Caco-2 (cell line): ENCODE results near the gene TJAP1. TPM values are rescaled to one million over a fixed set of nuclear protein-coding genes. Genes with fewer than 3 reads are reported as not detected.

Experiments
- Bru-seq: library from RNA; stranded (reverse); fragments of 400-500 nt; gene quantifications from one replicate; lab custom pipeline; 2021; lab: Mats Ljungman, UMichigan
- BruChase-seq, 2 experiments: library from RNA; stranded (reverse); fragments of 400-500 nt; gene quantifications; one replicate each; lab custom pipeline; 2021; lab: Mats Ljungman, UMichigan
- BruUV-seq: library from RNA; stranded (reverse); fragments of 400-500 nt; replicated peaks from 2 replicates; lab custom pipeline; 2021; lab: Mats Ljungman, UMichigan
- CTCF ChIA-PET: fragments of 300-600 bp; sonication (Branson Sonifier 250); formaldehyde crosslinking; loops from one replicate; lab custom pipeline; 2022; ENCODE audit warnings: antibody characterized with exemption; lab: Charles Lee
- POLR2A ChIA-PET: fragments of 300-600 bp; sonication (Branson Sonifier 250); formaldehyde crosslinking; loops from one replicate; lab custom pipeline; 2022; ENCODE audit warnings: antibody characterized with exemption; lab: Charles Lee
- DNase-seq, 2 experiments: peaks; one replicate each; pipeline versions ENCODE4 v3.0.0 to v3.0.0-alpha.2; 2020 to 2022
- H3K27me3 ChIP-seq: replicated peaks from 2 replicates; pipeline ENCODE4 v1.6.0; 2011; ENCODE audit warnings: low read length; ENCODE audit not compliant: control insufficient read depth, insufficient read depth
- H3K36me3 ChIP-seq: 2 replicates; pipeline ENCODE4 v1.5.1; 2011; ENCODE audit warnings: low read length; ENCODE audit not compliant: control insufficient read depth, insufficient read depth
- H3K4me1 ChIP-seq: fragments of 250-450 bp; sonication (Bioruptor Pico); 2 replicates; pipeline ENCODE4 v1.5.1; 2020; ENCODE audit warnings: mild to moderate bottlenecking
- H3K4me3 ChIP-seq: 2 replicates; pipeline ENCODE4 v1.5.1; 2011; ENCODE audit warnings: low read depth, mild to moderate bottlenecking, control low read depth, low read length
- H3K9me3 ChIP-seq: fragments of 250-450 bp; sonication (Bioruptor Pico); 2 replicates; pipeline ENCODE4 v1.5.1; 2020; ENCODE audit warnings: mild to moderate bottlenecking, moderate library complexity
- H3K27ac Mint-ChIP-seq: one replicate; pipeline ENCODE4 v1.8.0; 2022; ENCODE audit warnings: mixed read lengths; ENCODE audit not compliant: unreplicated experiment
- H3K27me3 Mint-ChIP-seq: one replicate; pipeline ENCODE4 v1.8.0; 2022; ENCODE audit warnings: mixed read lengths; ENCODE audit not compliant: insufficient read depth, unreplicated experiment
- H3K36me3 Mint-ChIP-seq: one replicate; pipeline ENCODE4 v1.8.0; 2022; ENCODE audit warnings: mild to moderate bottlenecking, mixed read lengths; ENCODE audit not compliant: insufficient read depth, unreplicated experiment
- H3K4me1 Mint-ChIP-seq: one replicate; pipeline ENCODE4 v1.8.0; 2022; ENCODE audit warnings: low read depth, mixed read lengths; ENCODE audit not compliant: unreplicated experiment
- H3K4me3 Mint-ChIP-seq: one replicate; pipeline ENCODE4 v1.8.0; 2022; ENCODE audit warnings: mild to moderate bottlenecking, moderate library complexity, mixed read lengths; ENCODE audit not compliant: unreplicated experiment
- H3K9me3 Mint-ChIP-seq: one replicate; pipeline ENCODE4 v1.8.0; 2022; ENCODE audit warnings: mixed read lengths; ENCODE audit not compliant: unreplicated experiment
- CTCF ChIP-seq, 2 experiments: fragments of 200-600 bp in 1 of 2; IDR thresholded peaks; 1 replicate in 1 of 2; 2 replicates in 1 of 2; pipeline versions ENCODE4 v1.5.1 to v1.8.0; 2011 to 2022; ENCODE audit warnings: antibody characterized with exemption in 1 of 2, control low read depth in 1 of 2, inconsistent platforms in 1 of 2, low read depth in 1 of 2, low read length in 1 of 2, mild to moderate bottlenecking in 1 of 2, moderate library complexity in 1 of 2; ENCODE audit not compliant: insufficient read depth in 1 of 2, severe bottlenecking in 1 of 2, unreplicated experiment in 1 of 2
- intact Hi-C: fragments of 100-400 bp; cut with micrococcal nuclease; formaldehyde crosslinking; loops from one replicate; pipeline ENCODE4 v1.10.0; 2022; ENCODE audit not compliant: unreplicated experiment
- long read RNA-seq: library from polyadenylated mRNA; stranded (forward); transcript quantifications from one replicate; pipeline ENCODE4 v2.0.0, GENCODE V29; 2022
- total RNA-seq: library from RNA; stranded (reverse); gene quantifications from 2 replicates; pipeline ENCODE4 v1.2.3, GENCODE V29; 2022

Gene TJAP1, protein sequence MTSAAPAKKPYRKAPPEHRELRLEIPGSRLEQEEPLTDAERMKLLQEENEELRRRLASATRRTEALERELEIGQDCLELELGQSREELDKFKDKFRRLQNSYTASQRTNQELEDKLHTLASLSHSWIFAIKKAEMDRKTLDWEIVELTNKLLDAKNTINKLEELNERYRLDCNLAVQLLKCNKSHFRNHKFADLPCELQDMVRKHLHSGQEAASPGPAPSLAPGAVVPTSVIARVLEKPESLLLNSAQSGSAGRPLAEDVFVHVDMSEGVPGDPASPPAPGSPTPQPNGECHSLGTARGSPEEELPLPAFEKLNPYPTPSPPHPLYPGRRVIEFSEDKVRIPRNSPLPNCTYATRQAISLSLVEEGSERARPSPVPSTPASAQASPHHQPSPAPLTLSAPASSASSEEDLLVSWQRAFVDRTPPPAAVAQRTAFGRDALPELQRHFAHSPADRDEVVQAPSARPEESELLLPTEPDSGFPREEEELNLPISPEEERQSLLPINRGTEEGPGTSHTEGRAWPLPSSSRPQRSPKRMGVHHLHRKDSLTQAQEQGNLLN
- total RNA-seq, result 34.0 and 39.4 TPM in 2 replicates
- percentile 68 among the genes with signal in this experiment for Bru-seq, nascent RNA
- BruChase-seq, experiment 1, labeled RNA remaining after a 2-hour chase, result percentile 68 among the genes with signal in this experiment
- BruChase-seq, experiment 2, labeled RNA remaining after a 6-hour chase, result percentile 69 among the genes with signal in this experiment
- long read RNA-seq, partial matches to known transcripts, result 4 of 45 reads
- long read RNA-seq, other reads (novel, unspliced or antisense), result 36 of 45 reads

GRCh38 chr6:43477235-43478007 lies at the start of gene TJAP1:
Gene TJAP1 (plus strand): TSS chr6:43477570. CDS start chr6:43499002, 21,432 bp downstream.
- Mint-ChIP-seq H3K36me3 (peaks cover 10% of the 10 kb centered on the region), H3K4me3 (peak within 1 kb of the TSS; percentile 97), H3K4me1 (peaks cover 25% of the 10 kb centered on the region), H3K27me3 (no peaks in the 10 kb centered on the region), H3K27ac (peak within 1 kb of the TSS; percentile 97), H3K9me3 (no peaks in the 10 kb centered on the region)
- ChIA-PET CTCF (interaction anchor here (0.5 to 1.2 kb wide), 8 partner anchors 16 to 1709 kb away, joined by 3 to 12 read pairs (median 3); no protein-coding TSS in a partner anchor), POLR2A (interaction anchor here (0.5 to 1.1 kb wide), 11 partner anchors 14 to 493 kb away, joined by 3 to 7 read pairs (median 4); partner anchors contain the start of genes CUL9, DLK2, POLR1C and PPP2R5D)
- Histone ChIP-seq H3K4me1 (peaks cover 17% of the 10 kb centered on the region; the same call in 1 of the 2 replicates), H3K4me3 (peak within 1 kb of the TSS; percentile 68), H3K27me3 (no peaks in the 10 kb centered on the region), H3K36me3 (no peaks in the 10 kb centered on the region), H3K9me3 (no peaks in the 10 kb centered on the region)
- intact Hi-C loops, result loop anchor here (1.0 kb wide), 1 partner anchor 41 kb away; no protein-coding TSS in a partner anchor
- DNase-seq, result peak; percentile 93 to 96
- no peak for TF ChIP-seq CTCF (IDR thresholded peaks at IDR 0.05; ENCODE audit: insufficient read depth in 1 of 2, low read depth in 1 of 2, low read length in 1 of 2, severe bottlenecking in 1 of 2, unreplicated experiment in 1 of 2)
- no TSS peak for BruUV-seq

GRCh38 chr6:43428112-43428570 lies 49.2 kb upstream of the TJAP1 start:
- Mint-ChIP-seq H3K4me1 (peaks cover 11% of the 10 kb centered on the region), H3K27me3 (no peaks in the 10 kb centered on the region), H3K4me3 (peak overlapping the region; percentile 85), H3K36me3 (peaks cover 22% of the 10 kb centered on the region), H3K9me3 (no peaks in the 10 kb centered on the region), H3K27ac (peak overlapping the region; percentile 80)
- no peak for TF ChIP-seq CTCF (IDR thresholded peaks at IDR 0.05; ENCODE audit: insufficient read depth in 1 of 2, low read depth in 1 of 2, low read length in 1 of 2, severe bottlenecking in 1 of 2, unreplicated experiment in 1 of 2)
- intact Hi-C loops, result loop anchor here (5.0 kb wide), 1 partner anchor 36 kb away; no protein-coding TSS in a partner anchor
- Histone ChIP-seq H3K9me3 (no peaks in the 10 kb centered on the region), H3K4me3 (peak overlapping the region; percentile 96), H3K27me3 (no peaks in the 10 kb centered on the region), H3K36me3 (peaks cover 2% of the 10 kb centered on the region; the same call in 1 of the 2 replicates), H3K4me1 (0 out of 2 replicates have a peak, but pooled peaks cover 4% of the 10 kb centered on the region)
- ChIA-PET POLR2A (no interaction called here), CTCF (no interaction called here)
- DNase-seq, result no peak
- BruUV-seq, result no TSS peak
